HL-60 (cell line): ENCODE data around the gene NR3C2.

Experiments
- DNase-seq, 2 experiments: peaks; one replicate each; pipeline ENCODE4 v3.0.0-alpha.2; 2010 to 2020; ENCODE audit warnings: low read depth in 1 of 2, low spot score in 1 of 2
- H3K27ac ChIP-seq: fragments of 250-450 bp; sonication (Bioruptor Pico); replicated peaks from 2 replicates; pipeline ENCODE4 v1.5.1; 2020; ENCODE audit warnings: mild to moderate bottlenecking, moderate library complexity
- H3K27me3 ChIP-seq: fragments of 250-450 bp; sonication (Bioruptor Pico); 2 replicates; pipeline ENCODE4 v1.5.1; 2021; ENCODE audit warnings: mild to moderate bottlenecking, moderate library complexity; ENCODE audit not compliant: insufficient read depth, poor library complexity, severe bottlenecking
- H3K4me3 ChIP-seq: replicated peaks from 2 replicates; pipeline ENCODE4 v1.5.1; 2011; ENCODE audit warnings: mild to moderate bottlenecking, control low read depth, low read length; ENCODE audit not compliant: insufficient read depth
- CTCF ChIP-seq: IDR thresholded peaks from one replicate; pipeline ENCODE4 v1.5.1; 2011; ENCODE audit warnings: low read length, control low read depth, inconsistent platforms; ENCODE audit not compliant: insufficient read depth
- GABPA ChIP-seq: IDR thresholded peaks from 2 replicates; pipeline ENCODE4 v1.6.1; 2012; ENCODE audit warnings: low read depth
- POLR2AphosphoS5 ChIP-seq: IDR thresholded peaks from 2 replicates; pipeline ENCODE4 v1.6.1; 2012; ENCODE audit warnings: low read depth
- REST ChIP-seq: IDR thresholded peaks from 2 replicates; pipeline ENCODE4 v1.6.1; 2012; ENCODE audit warnings: low read depth; ENCODE audit not compliant: insufficient replicate concordance
- SPI1 ChIP-seq: IDR thresholded peaks from 2 replicates; pipeline ENCODE4 v1.6.1; 2012; ENCODE audit warnings: low read depth, mild to moderate bottlenecking, borderline replicate concordance

Gene NR3C2

GRCh38 chr4:148116264-148116663, 325.9 kb downstream of the NR3C2 start:
- Histone ChIP-seq H3K27me3 (no peaks in the 10 kb centered on the region), H3K27ac (no peak overlapping the region), H3K4me3 (no peak overlapping the region)
- TF ChIP-seq POLR2AphosphoS5 (no peak), SPI1 (no peak), GABPA (no peak), CTCF (no peak), REST (no peak)
- peak in 1 of 2 experiments; percentile 10 for DNase-seq

- TF ChIP-seq POLR2AphosphoS5 (no peak), GABPA (no peak), REST (no peak), SPI1 (no peak), CTCF (no peak)
- no peak overlapping the region for H3K4me3 ChIP-seq
- no peak for DNase-seq
- H3K27me3 ChIP-seq: no peaks in the 10 kb centered on the region
- H3K27ac ChIP-seq: no peak overlapping the region
Measured at GRCh38 chr4:148114436-148114835, 327.8 kb downstream of the NR3C2 start.

GRCh38 chr4:148112231-148112982, 329.8 kb downstream of the NR3C2 start:
- TF ChIP-seq CTCF: no peak
- no peak for TF ChIP-seq GABPA
- no peak for TF ChIP-seq POLR2AphosphoS5
- no peak for TF ChIP-seq SPI1
- no peak for TF ChIP-seq REST
- Histone ChIP-seq H3K4me3 (no peak overlapping the region), H3K27me3 (no peaks in the 10 kb centered on the region), H3K27ac (no peak overlapping the region)
- peak in 1 of 2 experiments; percentile 8 for DNase-seq
